ENCODE data around the gene COL16A1. TPM values are rescaled to one million over a fixed set of nuclear protein-coding genes. Genes with fewer than 3 reads are reported as not detected.
A peak's percentile ranks its signal among the peaks of the same experiment; 100 is the strongest.

The COL16A1 gene
- polyA plus RNA-seq, 12 donors: 76.0 to 346 (median 123) TPM; not detected in 1

DNA sequence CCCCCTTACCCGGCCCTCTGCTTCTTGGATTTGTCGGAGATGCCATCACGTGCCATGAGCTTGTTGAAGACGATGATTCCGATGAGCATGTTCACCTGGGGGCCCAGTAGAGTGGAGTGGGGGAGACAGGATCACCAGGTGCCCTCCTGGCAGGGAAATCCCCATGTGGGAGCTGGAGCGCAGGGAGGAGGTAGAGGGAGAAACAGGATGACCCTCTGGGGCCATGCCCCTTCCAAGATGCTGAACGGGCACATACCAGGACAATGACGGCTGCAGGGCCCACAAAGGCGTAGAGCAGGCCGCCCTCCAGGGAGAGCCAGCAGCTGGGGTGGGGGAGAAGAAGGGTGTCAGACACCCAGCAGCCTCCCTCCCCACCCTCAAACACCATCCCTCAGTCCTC lies 31.8 kb upstream of the COL16A1 start:
- DNase-seq: no peak

DNA sequence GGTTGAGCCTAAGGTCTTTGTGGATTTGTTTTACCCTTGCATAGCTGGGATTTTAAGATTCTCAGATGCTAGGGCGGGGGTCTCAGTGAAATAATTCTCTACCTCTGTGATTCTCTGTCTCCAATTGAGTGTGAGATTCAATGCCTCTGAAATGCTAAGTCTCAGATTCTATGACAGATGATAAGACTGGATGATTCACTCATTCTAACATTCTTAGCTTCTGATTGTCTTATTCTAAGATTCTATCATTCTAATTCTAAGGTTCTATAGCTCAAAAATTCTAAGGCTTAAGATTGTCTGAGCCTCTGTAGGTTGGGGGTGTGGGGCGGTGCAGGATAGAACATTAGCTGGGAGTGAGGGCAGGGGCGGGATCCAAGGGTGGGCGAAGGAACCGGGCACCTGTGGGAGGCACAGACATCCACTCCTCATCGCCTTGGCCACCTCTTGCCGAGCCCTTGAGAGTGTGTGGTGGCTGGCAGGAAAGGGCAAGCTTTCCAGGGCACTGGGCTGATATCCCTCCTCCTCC lies 30.8 kb upstream of the COL16A1 start:
- no peak for DNase-seq

DNA sequence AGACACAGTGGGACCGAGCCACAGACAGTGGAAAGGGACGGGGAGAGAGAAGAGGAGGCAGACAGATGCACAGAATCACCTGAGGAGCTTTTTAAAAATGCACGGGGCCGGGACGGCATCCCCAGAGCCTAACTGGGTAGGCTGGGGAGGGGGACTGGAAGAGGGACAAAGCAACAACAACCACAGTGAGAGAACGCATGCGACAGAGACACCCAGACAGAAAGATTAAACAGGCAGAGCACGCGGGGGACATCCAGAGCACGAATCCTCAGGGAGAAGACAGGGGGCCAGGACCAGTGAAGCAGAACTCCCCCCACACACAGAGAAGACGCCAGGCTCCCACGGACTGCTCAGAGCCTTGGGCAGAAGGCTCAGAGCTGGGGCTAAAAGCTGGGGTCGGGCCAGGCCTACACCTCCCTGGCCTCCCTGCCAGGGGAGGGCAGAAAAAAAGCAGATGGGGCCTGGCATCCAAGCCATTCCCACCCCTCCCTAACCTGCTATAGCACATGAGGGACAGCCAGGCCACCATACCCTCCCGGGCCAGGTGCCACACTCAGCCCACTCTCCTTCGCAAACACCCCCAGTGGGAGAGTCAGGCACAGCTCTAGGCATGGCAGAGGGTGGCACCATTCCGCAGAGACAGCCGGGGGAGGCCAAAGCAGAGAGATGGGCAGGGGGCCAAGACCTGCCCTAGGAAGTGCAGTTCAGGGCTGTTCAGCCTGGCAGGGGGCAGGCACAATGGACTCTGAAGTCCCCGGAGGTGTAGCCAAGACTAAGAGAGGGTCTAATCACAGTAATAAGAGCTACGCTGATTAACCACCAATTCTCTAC lies 29.8 kb upstream of the COL16A1 start:
- DNase-seq: no peak

DNA sequence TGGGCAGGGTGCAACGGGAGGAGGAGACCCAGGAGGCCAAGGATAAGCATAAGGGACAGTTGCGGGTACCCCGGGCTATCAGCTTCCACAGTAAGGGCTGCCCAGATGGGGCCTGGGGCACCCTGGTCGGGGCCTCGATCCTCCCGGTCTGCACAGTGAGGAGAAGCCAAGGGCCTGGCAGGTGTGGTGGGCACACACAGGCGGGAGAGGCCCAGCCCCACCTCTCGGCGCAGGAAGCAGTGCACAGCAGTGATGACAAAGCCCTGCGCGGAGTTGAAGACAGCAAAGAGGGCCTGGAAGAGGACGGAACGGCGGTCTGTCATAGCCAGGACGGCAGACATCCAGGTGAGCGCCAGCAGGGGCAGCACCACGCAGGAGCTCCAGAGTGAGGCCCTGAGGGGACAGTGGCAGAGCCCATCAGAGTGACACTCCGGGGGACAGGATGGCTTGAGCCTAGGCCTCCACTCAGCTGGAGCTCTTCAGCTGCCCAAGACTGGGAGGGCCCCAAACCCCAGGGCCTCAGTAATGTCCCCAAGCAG lies 29.0 kb upstream of the COL16A1 start:
- DNase-seq: no peak

DNA sequence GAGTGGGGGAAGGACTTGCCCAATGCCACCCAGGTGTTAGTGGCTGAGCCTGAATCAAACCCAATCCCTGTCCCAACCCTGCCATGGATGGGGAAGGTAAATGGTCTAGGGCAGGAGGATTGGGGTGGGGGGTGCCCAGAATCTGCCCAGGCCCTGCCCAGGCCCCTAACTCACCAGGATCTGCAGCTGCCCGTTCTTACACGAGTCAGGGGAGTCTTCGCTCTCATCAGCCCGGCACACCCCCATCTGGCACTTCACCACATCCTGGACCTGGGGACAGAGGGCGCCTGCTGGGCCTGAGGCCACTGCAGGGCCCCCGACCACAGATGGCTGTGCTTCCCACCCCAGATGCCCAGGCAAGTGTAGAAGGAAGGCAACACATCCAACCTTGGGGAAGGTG lies 28.5 kb upstream of the COL16A1 start:
- no peak for DNase-seq

DNA sequence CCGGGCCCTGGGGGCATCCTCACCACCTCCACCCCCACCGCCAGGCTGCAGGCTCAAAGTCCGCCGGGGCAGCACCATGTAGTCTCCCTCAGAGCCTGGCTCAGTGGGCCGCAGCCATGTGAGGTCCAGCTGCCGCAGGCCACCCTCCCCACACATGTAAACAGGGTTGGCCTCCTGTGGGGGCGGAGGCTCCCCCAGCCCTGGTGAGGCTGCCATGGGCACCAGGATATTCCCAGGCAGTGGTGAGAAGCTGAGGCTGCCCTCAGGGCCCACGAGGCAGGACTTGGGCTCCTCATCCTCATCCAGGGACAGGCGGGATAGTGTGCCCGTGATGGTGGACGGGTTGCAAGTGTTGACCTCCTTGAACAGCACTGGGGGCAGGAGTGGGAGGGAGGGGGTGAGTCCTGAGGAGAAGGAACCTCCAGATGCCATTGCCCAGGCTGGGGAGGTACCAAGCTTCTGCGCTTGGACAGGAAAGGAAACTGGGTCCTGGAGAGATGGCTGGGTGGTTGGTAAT lies 27.3 kb upstream of the COL16A1 start:
- DNase-seq: no peak

DNA sequence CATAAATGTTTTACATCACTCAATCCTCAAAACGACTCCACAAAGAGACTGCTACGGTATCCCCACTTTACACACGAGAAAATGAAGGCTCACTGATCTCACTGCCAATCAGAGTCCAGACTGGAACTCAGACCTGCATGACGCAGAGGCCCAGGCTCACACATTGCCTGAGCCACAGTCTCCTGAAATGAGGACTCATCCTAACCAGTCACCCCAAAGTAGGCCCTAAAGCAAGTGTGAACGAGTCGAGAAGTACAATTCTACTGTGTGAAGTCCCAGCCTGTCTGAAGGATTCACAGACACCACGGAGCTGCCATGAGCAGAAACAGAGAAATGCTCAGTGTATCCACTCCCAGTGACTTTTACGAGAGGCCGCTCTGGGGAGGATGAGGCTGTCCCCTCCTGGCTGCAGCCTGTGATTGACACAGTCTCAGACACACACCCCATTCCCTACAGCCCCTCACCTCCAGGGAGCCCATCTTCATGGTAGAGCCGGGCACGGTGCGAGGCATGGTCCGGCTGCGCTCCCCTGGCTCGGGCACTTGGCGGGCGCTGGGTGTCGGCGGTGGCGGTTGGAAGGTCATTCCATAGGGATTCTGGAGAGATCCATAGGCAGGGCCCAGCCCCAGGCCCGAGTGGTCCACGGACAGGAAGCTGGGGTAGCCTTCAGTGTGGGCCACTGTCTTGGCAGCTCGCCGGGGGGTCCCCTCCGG lies 26.7 kb upstream of the COL16A1 start:
- DNase-seq: no peak

DNA sequence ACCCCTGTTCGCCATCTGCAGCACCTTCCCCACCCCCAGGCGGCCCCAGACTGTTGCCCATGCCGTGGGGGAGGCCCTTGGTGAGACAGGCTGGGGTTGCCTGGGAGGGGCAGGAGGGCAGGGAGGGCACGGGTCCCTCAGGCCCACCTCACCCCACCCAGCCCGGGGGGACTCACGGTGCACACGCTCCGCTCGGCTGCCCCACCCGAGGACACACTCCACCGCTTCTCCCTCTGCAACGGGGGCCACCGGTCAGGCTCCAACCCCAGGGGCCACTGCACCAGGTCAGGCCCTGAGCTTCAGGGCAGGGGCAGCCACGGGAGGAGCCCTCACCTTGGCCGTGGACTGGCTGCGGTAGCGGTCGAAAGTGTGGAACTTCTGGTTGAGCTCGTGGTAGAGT lies 24.0 kb upstream of the COL16A1 start:
- no peak for DNase-seq

DNA sequence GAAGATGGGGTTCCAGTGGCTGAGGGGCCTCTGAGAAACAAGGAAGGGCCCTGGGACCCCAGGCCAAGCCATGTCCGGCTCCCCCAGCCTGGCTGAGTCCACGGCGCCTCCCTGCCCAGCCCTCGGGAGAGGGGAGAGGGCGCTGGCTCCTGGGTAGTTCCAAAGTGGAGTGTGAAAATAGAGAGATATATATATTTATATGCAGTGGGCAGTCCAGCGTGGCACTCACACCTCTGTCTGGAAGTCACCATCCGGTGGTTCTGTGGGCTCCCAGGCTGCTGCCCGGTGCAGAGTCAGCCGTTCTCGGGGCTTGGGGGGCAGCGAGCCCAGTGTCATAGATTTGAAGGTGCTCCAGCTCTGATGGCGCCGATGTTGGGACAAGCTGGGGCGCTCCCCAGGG lies 23.4 kb upstream of the COL16A1 start:
- no peak for DNase-seq

DNA sequence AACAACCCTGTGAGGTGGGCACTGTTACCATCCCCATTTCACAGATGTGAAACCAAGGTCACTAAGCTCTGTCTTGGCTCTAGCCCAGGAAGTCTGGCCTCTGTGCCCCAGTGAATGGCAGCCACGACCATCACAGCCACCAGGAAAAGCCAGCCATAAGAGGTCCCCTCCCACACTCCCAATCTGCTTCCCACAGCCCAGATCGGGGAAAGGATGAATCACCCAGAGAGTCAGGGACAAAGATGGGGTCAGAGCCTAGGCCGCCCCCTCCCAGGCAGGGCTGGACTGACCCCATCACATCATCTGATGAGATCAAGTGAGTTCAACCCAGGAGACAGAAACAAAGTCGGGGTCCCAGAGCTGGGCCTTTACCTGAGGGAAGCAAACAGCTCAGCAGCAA lies 22.9 kb upstream of the COL16A1 start:
- DNase-seq: no peak

DNA sequence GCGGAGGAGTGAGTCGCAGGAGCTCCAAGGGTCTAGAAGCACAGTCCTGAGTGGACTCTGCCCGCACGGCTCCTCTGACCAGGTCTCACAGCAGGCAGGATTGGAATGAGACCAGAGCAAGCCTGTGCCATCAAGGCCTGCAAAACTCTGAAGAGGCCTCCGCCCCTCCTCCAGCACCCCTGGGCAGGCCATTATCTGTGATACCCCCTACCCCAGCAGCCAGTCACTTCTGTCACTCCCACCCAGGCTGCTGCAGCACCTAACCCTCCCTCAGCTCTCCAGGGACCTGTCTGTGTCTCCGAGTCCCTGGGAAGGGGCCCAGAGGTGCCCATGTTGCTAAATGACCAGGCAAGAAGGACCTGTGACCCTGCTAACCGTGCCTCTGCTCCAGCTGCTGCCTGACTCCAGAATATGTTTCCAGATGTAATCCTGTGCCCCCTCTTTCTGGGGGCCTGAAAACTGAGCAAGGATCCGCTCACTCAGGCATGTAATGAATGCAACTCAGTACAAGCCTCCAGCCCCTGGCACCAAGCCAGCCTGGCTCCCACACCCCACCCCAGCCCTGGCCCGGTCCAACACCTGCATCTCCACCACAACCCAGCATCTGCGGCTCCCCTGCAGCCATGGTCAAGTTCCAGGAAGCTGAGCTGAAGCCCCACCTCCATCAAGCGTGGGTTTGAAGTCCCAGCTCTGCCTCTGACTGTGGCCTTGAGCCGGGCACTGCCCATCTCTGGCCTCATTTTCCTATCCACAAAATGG lies 22.1 kb upstream of the COL16A1 start:
- DNase-seq: no peak

DNA sequence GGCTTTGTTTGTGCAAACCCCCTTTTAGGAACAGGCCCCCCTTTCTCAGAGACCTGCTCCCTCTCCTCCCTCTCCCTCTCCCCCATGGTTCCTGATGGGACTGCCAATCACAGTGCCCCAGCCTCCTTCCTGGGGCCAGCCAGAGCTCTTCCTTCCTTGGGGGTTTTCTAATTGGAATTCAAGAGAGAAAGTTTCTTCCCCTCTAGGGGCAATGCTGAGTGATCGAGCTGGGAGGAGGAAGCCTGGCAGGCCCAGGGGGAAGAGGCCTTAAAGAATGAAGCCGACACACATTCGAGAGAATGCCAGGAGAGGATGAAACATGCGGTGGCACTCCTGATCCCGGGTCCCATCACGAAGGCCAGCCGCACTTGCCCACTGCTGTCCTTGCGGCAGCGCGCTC lies 21.3 kb upstream of the COL16A1 start:
- no peak for DNase-seq

DNA sequence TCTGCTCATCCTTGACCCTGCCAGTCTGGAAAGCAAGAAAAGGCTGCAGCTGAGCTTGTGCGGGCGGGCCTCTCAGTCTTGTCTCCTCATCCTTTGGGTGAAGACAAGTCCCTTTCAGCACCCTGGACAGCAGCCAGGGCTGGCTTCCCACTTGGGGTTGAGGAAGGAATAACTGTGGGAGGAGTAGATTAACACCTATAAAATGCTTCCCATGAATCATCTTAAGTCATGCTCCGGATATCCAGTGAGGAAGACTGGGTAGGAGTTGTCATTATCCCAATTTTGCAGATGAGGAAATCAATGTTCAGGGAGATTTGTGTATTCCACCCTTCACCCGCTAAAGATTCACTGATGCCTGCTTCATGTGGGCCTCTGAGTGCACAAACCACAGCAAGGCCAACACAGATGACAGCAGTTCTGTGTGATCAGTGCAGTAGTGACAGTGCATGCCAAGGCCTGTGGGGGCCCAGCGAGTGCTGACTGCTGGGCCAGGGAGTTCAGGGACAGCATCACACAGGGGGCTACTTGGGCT lies 20.1 kb upstream of the COL16A1 start:
- DNase-seq: peak; percentile 68

DNA sequence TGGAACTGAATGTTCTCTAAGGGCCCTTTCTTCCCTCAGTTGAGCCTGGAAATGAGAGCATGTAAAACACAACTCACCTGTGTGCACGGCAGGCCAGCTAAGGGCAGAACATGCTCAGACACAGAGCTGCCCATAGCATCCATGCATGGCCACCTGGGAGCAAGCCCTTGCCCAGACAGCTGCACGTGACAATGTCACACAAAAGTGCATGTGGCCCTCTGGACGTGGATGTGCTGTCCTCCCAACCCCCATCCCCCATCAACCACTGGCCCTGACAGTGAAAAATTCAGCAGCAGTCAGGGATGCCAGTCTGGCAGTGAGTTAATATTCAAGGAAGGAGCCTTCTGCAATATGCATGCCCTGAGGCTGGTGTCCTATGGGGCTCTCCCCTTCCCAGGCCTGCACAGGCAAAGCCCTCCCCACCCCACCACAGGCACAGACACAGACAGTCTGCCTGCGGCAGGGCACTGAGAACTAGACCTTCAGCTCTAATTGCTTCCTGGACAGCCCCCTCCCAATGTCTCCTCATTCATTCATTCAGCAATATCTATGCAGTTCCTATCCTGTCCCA lies 14.6 kb upstream of the COL16A1 start:
- no peak for DNase-seq

DNA sequence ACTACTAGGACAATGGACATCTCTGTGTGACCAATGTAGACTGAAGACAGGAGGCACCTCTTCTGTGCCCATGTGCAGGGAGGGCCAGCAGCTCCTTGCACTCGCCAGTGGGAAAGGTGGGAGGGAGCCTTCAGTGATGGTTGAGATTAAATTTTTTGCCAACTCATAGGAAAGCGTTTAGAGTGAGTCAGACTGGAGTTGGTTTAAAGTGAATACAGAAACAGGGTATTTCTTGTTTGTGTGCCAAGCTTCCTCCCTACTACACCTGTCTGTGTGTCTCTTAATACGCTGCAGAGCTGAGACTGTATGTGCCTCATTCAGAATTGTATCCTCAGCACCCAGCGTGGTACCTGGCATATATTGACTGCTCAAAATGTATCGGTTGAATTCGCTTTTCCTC lies 13.5 kb upstream of the COL16A1 start:
- DNase-seq: no peak

DNA sequence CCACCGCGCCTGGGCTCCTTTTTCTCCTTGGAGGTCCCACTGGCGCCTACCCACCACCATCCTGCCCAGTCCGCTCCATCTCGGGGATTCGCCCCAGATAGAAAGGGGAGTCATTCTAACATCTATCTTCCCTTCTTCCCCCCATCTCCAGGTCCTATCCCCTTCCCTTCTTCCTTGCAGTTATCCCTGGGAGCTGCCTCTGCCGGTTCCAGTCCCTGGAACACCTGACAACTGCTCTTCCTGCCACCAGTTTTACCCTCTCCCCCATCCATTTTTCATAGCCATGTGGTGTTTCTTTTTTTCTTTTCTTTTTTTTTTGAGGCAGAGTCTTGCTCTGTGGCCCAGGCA lies 12.0 kb upstream of the COL16A1 start:
- DNase-seq: no peak

DNA sequence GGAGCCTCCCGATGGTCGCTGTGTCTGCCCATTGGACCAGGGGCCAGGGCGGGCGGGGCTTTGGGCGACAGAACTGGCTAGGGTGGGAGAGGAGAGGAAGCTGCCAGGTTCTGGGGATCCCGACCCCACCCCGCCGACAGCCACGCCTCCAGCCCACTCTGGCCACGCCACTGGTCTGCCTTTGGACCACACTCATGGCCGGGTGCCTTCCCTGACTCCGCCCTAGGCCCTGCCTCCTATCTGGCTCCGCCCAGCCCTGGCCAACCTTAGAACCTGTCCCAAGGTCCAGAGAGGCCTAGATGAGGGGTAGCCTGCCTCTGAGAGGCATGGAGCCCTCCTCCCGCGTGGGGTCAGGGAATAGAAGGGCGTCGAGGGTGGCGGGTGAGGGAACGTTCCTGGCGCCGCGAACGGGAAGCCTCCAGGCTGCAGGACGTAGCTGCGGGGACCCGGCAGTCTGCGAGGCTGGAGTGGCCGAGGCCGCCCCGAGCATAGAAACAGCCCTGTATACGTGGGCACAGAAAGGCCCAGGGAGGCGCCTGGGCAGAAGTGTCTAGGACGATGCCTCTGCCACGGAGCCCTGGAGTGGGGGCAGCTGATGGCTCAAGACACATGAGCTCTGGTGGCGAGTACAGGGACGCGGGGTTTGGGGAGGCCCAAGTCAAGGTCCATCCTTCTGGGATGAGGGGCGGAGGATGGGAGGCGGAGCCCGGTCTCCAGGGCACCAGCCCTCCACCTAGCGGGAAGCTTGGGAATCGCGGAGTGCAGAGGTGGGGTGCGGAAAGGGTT lies 11.5 kb upstream of the COL16A1 start:
- peak; percentile 96 for DNase-seq

DNA sequence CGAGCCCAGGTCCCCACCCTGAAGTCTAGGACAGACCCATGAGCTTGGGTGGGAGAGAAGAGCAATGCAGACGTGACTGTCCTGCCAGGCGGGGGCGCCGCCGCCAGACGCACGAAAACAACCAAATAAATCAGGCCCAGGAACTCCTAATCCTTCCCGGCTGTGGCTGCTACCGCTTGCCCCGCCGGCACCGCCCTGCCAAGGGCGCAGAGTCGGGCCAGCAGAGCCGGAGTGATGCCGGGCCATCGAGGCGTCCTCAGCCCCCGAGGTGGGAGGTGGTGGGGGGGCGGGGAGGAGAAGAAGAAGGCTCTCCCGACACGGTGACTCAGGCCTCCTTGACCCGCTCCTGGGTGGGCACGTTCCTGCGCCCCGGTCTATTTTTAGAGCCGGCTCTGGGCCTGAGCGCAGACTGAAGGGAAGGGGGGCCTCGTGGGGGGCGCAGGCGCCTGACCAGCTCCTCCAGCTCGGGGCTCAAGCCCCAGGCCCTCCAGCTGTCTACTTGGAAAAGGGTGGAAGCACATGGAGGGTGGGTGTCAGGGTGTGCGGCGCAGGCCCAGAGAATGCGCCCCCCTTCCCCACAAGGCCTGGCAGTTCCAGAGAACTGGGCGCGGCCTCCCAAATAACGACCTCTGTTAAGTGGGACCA lies 10.7 kb upstream of the COL16A1 start:
- DNase-seq: no peak

DNA sequence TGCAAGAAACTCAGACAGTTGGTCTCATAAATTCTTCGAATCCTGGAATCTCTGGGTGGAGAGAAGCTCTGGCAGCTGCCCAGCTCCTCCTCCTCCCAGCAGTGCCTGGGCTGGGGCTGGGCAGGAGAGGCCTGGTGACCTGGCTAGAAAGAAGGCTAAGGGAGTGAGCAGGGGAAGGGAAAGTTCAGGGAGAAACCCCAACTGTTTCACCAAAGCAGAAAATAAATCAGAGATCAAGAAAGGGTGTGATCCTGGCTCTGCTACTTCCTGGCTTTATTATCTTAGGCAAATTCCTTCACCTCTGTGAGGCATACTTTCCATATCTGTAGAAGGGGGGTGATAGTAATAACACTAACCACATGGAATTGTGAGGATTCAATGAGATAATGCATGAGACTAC lies 8.8 kb upstream of the COL16A1 start:
- DNase-seq: peak; percentile 63

DNA sequence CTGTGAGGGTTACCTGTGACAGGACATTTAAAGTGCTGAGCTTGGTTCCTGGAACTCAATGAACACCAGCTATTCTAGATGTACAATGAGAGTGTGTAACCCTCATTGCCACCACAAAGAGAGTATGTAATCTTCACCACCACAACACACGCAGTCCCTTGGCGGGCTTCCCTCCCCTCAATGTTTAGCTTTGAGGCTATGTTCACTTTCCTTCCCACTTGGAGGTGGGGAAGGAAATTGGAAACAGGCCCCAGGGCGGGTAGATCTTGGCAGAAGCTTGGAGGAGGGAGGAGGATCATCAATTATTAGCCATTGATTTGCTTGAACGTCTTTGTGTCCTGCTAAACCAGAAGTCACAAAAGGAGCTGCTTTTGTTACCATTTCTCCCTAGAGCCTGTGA lies 8.3 kb upstream of the COL16A1 start:
- no peak for DNase-seq
